H9 (cell line): Measurements from ENCODE around the gene LEKR1. TPM values are rescaled to one million over a fixed set of nuclear protein-coding genes. Genes with fewer than 3 reads are reported as not detected.
"Not testable (repeated sequence)": the region's sequence is repeated elsewhere in the genome, so short reads cannot be mapped to it uniquely, and the experiment has no call there.

Experiments
- DNase-seq: peaks from one replicate; pipeline ENCODE4 v3.0.0-alpha.2; 2017
- H2AFZ ChIP-seq: one replicate; pipeline ENCODE4 v1.6.1; 2013; ENCODE audit warnings: mild to moderate bottlenecking, low read length, control low read depth, moderate library complexity
- H2AK5ac ChIP-seq: 2 replicates; pipeline ENCODE4 v1.6.1; 2013; ENCODE audit warnings: low read length, control low read depth, mixed read lengths; ENCODE audit not compliant: insufficient read length
- H2BK120ac ChIP-seq: one replicate; pipeline ENCODE4 v1.6.1; 2013; ENCODE audit warnings: low read depth, mild to moderate bottlenecking, low read length, control low read depth, inconsistent platforms; ENCODE audit not compliant: poor library complexity, severe bottlenecking
- H2BK12ac ChIP-seq: 2 replicates; pipeline ENCODE4 v1.6.1; 2013; ENCODE audit warnings: low read length, control low read depth, mixed read lengths, low read depth; ENCODE audit not compliant: insufficient read length
- H2BK15ac ChIP-seq: 2 replicates; pipeline ENCODE4 v1.6.1; 2013; ENCODE audit warnings: low read depth, low read length, control low read depth
- H2BK20ac ChIP-seq: one replicate; pipeline ENCODE4 v1.6.1; 2013; ENCODE audit warnings: low read depth, mild to moderate bottlenecking, low read length, control low read depth, inconsistent platforms; ENCODE audit not compliant: poor library complexity, severe bottlenecking
- H2BK5ac ChIP-seq: 2 replicates; pipeline ENCODE4 v1.6.1; 2013; ENCODE audit warnings: low read length, control low read depth, mixed read lengths; ENCODE audit not compliant: insufficient read length
- H3K14ac ChIP-seq: 2 replicates; pipeline ENCODE4 v1.6.1; 2013; ENCODE audit warnings: low read length, control low read depth; ENCODE audit not compliant: insufficient read depth
- H3K18ac ChIP-seq: 2 replicates; pipeline ENCODE4 v1.6.1; 2013; ENCODE audit warnings: low read depth, mild to moderate bottlenecking, mixed read lengths, low read length, control low read depth; ENCODE audit not compliant: insufficient read length
- H3K23ac ChIP-seq: 2 replicates; pipeline ENCODE4 v1.6.1; 2013; ENCODE audit warnings: low read length, control low read depth, mixed read lengths, low read depth; ENCODE audit not compliant: insufficient read length
- H3K23me2 ChIP-seq: 2 replicates; pipeline ENCODE4 v1.6.1; 2013; ENCODE audit warnings: low read depth, mild to moderate bottlenecking, mixed read lengths, low read length, control low read depth; ENCODE audit not compliant: insufficient read length, poor library complexity, severe bottlenecking
- H3K27ac ChIP-seq: 2 replicates; pipeline ENCODE4 v1.5.1; 2013; ENCODE audit warnings: low read length, control low read depth, mixed read lengths, low read depth; ENCODE audit not compliant: insufficient read length
- H3K27me3 ChIP-seq: 2 replicates; pipeline ENCODE4 v1.6.1; 2013; ENCODE audit warnings: low read length, control low read depth, inconsistent platforms; ENCODE audit not compliant: insufficient read depth
- H3K4ac ChIP-seq: 2 replicates; pipeline ENCODE4 v1.6.1; 2013; ENCODE audit warnings: low read depth, mild to moderate bottlenecking, control low read depth, inconsistent platforms, low read length, moderate library complexity
- H3K4me1 ChIP-seq: 2 replicates; pipeline ENCODE4 v1.6.1; 2013; ENCODE audit warnings: low read length, control low read depth, inconsistent platforms; ENCODE audit not compliant: insufficient read depth
- H3K4me2 ChIP-seq: 2 replicates; pipeline ENCODE4 v1.6.1; 2013; ENCODE audit warnings: low read length, control low read depth, mixed read lengths; ENCODE audit not compliant: insufficient read length, insufficient read depth
- H3K56ac ChIP-seq: 2 replicates; pipeline ENCODE4 v1.6.1; 2013; ENCODE audit warnings: low read depth, mild to moderate bottlenecking, mixed read lengths, low read length, control low read depth; ENCODE audit not compliant: insufficient read length
- H3K79me1 ChIP-seq: 2 replicates; pipeline ENCODE4 v1.6.1; 2013; ENCODE audit warnings: low read depth, mild to moderate bottlenecking, moderate library complexity, low read length, control low read depth, inconsistent platforms; ENCODE audit not compliant: insufficient read depth, poor library complexity, severe bottlenecking
- H3K79me2 ChIP-seq: 2 replicates; pipeline ENCODE4 v1.6.1; 2013; ENCODE audit warnings: low read length, control low read depth, inconsistent platforms; ENCODE audit not compliant: insufficient read depth
- H3K9ac ChIP-seq: 2 replicates; pipeline ENCODE4 v1.6.1; 2013; ENCODE audit warnings: low read length, control low read depth, mixed read lengths; ENCODE audit not compliant: insufficient read length; ENCODE audit errors: extremely low read depth
- H3K9me3 ChIP-seq: one replicate; pipeline ENCODE4 v1.6.1; 2013; ENCODE audit warnings: low read depth, low read length, inconsistent platforms; ENCODE audit not compliant: control insufficient read depth
- H3T11ph ChIP-seq: one replicate; pipeline ENCODE4 v1.6.1; 2013; ENCODE audit warnings: mild to moderate bottlenecking, low read length, control low read depth, inconsistent platforms
- H4K20me1 ChIP-seq: one replicate; pipeline ENCODE4 v1.6.1; 2013; ENCODE audit not compliant: control insufficient read depth, insufficient read length, insufficient read depth
- H4K5ac ChIP-seq: 2 replicates; pipeline ENCODE4 v1.6.1; 2013; ENCODE audit warnings: low read depth, mild to moderate bottlenecking, mixed read lengths, low read length, control low read depth; ENCODE audit not compliant: insufficient read length
- H4K8ac ChIP-seq: replicated peaks from 2 replicates; pipeline ENCODE4 v1.6.1; 2013; ENCODE audit warnings: low read length, control low read depth, mixed read lengths, low read depth; ENCODE audit not compliant: insufficient read length
- H4K91ac ChIP-seq: 2 replicates; pipeline ENCODE4 v1.6.1; 2013; ENCODE audit warnings: low read depth, mild to moderate bottlenecking, moderate library complexity, mixed read lengths, low read length, control low read depth; ENCODE audit not compliant: insufficient read length
- H3K27ac Mint-ChIP-seq, 3 experiments: 2 replicates in 2 of 3; 3 replicates in 1 of 3; pipeline ENCODE4 v1.8.0; 2020 to 2021; ENCODE audit warnings: mixed read lengths in 3 of 3, mild to moderate bottlenecking in 1 of 3, moderate library complexity in 1 of 3
- H3K27me3 Mint-ChIP-seq: 2 replicates; pipeline ENCODE4 v1.8.0; 2021; ENCODE audit warnings: low read depth, mild to moderate bottlenecking, moderate library complexity, mixed read lengths
- H3K36me3 Mint-ChIP-seq, 3 experiments: 2 replicates in 2 of 3; 3 replicates in 1 of 3; pipeline ENCODE4 v1.8.0; 2020 to 2021; ENCODE audit warnings: low read depth in 3 of 3, mixed read lengths in 3 of 3; ENCODE audit not compliant: insufficient read depth in 1 of 3
- H3K4me1 Mint-ChIP-seq, 2 experiments: 2 replicates each; pipeline ENCODE4 v1.8.0; 2020; ENCODE audit warnings: mixed read lengths in 2 of 2
- H3K4me3 Mint-ChIP-seq, 2 experiments: 2 replicates in 1 of 2; 3 replicates in 1 of 2; pipeline ENCODE4 v1.8.0; 2020 to 2021; ENCODE audit warnings: mild to moderate bottlenecking in 2 of 2, mixed read lengths in 2 of 2, moderate library complexity in 1 of 2
- H3K9me3 Mint-ChIP-seq, 2 experiments: 2 replicates in 1 of 2; 3 replicates in 1 of 2; pipeline ENCODE4 v1.8.0; 2020; ENCODE audit warnings: mild to moderate bottlenecking in 2 of 2, mixed read lengths in 2 of 2, moderate library complexity in 1 of 2
- WGBS: extraction: QIAGEN DNeasy Blood & Tissue Kit; methylation state at CpG from one replicate; pipeline ENCODE4 v1.1.7; 2013; ENCODE audit warnings: missing lambda C conversion rate, low lambda C conversion rate, mixed read lengths; ENCODE audit not compliant: insufficient read length; ENCODE audit errors: extremely low coverage; 5-methylcytosine and 5-hydroxymethylcytosine counted together
- total RNA-seq: library from RNA; stranded (reverse); gene quantifications from 2 replicates; pipeline ENCODE4 v1.2.1, GENCODE V29; 2021
- TF ChIP-seq, protein P1 (sequence below): fragments of 200-600 bp; sonication (generic); conservative IDR thresholded peaks from 3 replicates; pipeline ENCODE4 v1.8.0; 2021; ENCODE audit warnings: antibody characterized with exemption, mild to moderate bottlenecking

The LEKR1 gene
- total RNA-seq, 1 experiment from 2014 or later, result not detected

GRCh38 chr3:156873906-156874305 lies 47.8 kb downstream of the LEKR1 start:
- H3K4me3 Mint-ChIP-seq, result no peak overlapping the region
- H2AFZ ChIP-seq, result no peak overlapping the region
- no peak overlapping the region for H3K4ac ChIP-seq
- H3K23me2 ChIP-seq, result no peaks in the 10 kb centered on the region
- H2AK5ac ChIP-seq, result no peak overlapping the region
- H3K9ac ChIP-seq, result no peak overlapping the region
- no peaks in the 10 kb centered on the region; the same call in 1 of the 2 replicates for H3K27me3 Mint-ChIP-seq
- H3K23ac ChIP-seq, result no peak overlapping the region
- H2BK5ac ChIP-seq, result no peak overlapping the region
- TF ChIP-seq, protein P1, sequence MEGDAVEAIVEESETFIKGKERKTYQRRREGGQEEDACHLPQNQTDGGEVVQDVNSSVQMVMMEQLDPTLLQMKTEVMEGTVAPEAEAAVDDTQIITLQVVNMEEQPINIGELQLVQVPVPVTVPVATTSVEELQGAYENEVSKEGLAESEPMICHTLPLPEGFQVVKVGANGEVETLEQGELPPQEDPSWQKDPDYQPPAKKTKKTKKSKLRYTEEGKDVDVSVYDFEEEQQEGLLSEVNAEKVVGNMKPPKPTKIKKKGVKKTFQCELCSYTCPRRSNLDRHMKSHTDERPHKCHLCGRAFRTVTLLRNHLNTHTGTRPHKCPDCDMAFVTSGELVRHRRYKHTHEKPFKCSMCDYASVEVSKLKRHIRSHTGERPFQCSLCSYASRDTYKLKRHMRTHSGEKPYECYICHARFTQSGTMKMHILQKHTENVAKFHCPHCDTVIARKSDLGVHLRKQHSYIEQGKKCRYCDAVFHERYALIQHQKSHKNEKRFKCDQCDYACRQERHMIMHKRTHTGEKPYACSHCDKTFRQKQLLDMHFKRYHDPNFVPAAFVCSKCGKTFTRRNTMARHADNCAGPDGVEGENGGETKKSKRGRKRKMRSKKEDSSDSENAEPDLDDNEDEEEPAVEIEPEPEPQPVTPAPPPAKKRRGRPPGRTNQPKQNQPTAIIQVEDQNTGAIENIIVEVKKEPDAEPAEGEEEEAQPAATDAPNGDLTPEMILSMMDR, result no peak
- no peaks in the 10 kb centered on the region for H3K79me2 ChIP-seq
- peaks cover 13 to 39% (median 18%) of the 10 kb centered on the region in 3 experiments for H3K36me3 Mint-ChIP-seq
- no peak for DNase-seq
- H3K14ac ChIP-seq, result no peak overlapping the region
- no peak overlapping the region for H3K18ac ChIP-seq
- no CpG with 5 or more reads among the region's 1 CpG for WGBS
- no peaks in the 10 kb centered on the region for H4K20me1 ChIP-seq
- H2BK120ac ChIP-seq, result no peak overlapping the region
- no peaks in the 10 kb centered on the region for H3K27me3 ChIP-seq
- H3K27ac ChIP-seq, result no peak overlapping the region
- no peak overlapping the region for H4K5ac ChIP-seq
- no peak overlapping the region for H2BK12ac ChIP-seq
- no peaks in the 10 kb centered on the region for H3K79me1 ChIP-seq
- H4K91ac ChIP-seq, result no peak overlapping the region
- H3K4me2 ChIP-seq, result no peak overlapping the region
- H3K27ac Mint-ChIP-seq, result no peak overlapping the region
- H3K4me1 Mint-ChIP-seq, result no peaks in the 10 kb centered on the region
- H3K4me1 ChIP-seq, result no peaks in the 10 kb centered on the region
- no peak overlapping the region for H3T11ph ChIP-seq
- H4K8ac ChIP-seq, result no peak overlapping the region
- H2BK20ac ChIP-seq, result no peak overlapping the region
- peaks cover 38 to 53% of the 10 kb centered on the region in 2 experiments for H3K9me3 Mint-ChIP-seq
- no peak overlapping the region for H3K56ac ChIP-seq
- no peaks in the 10 kb centered on the region for H3K9me3 ChIP-seq
- no peak overlapping the region for H2BK15ac ChIP-seq

- H3K36me3 Mint-ChIP-seq, result peaks cover 21 to 59% (median 37%) of the 10 kb centered on the region in 3 experiments
- not testable (repeated sequence) for H3K27me3 ChIP-seq
Measured at GRCh38 chr3:156879491-156879890, 53.3 kb downstream of the LEKR1 start.

More at GRCh38 chr3:156879491-156879890, 53.3 kb downstream of the LEKR1 start:
- H3K4me1 Mint-ChIP-seq, H3K56ac ChIP-seq, H2BK20ac ChIP-seq, H4K5ac ChIP-seq, H3K4ac ChIP-seq, H3K23ac ChIP-seq, H3K27ac ChIP-seq, H2BK120ac ChIP-seq, H3K27ac Mint-ChIP-seq, H2BK5ac ChIP-seq, H3K4me1 ChIP-seq, H3K9ac ChIP-seq, H4K91ac ChIP-seq, H2AFZ ChIP-seq, H4K8ac ChIP-seq, H3K4me3 Mint-ChIP-seq, H3K79me1 ChIP-seq, H2AK5ac ChIP-seq, H4K20me1 ChIP-seq, H3K18ac ChIP-seq, DNase-seq, H3K14ac ChIP-seq, H3K4me2 ChIP-seq, H3K9me3 ChIP-seq, H3K79me2 ChIP-seq, H3T11ph ChIP-seq, H3K27me3 Mint-ChIP-seq, H2BK12ac ChIP-seq, H3K23me2 ChIP-seq, H2BK15ac ChIP-seq: not testable (repeated sequence)
- peaks cover 54 to 58% of the 10 kb centered on the region in 2 experiments for H3K9me3 Mint-ChIP-seq
- WGBS, result no CpG with 5 or more reads among the region's 3 CpGs
